ENCODE data around the gene BEX2.
"Not testable (repeated sequence)": the region's sequence is repeated elsewhere in the genome, so short reads cannot be mapped to it uniquely, and the experiment has no call there.

Gene BEX2

DNA sequence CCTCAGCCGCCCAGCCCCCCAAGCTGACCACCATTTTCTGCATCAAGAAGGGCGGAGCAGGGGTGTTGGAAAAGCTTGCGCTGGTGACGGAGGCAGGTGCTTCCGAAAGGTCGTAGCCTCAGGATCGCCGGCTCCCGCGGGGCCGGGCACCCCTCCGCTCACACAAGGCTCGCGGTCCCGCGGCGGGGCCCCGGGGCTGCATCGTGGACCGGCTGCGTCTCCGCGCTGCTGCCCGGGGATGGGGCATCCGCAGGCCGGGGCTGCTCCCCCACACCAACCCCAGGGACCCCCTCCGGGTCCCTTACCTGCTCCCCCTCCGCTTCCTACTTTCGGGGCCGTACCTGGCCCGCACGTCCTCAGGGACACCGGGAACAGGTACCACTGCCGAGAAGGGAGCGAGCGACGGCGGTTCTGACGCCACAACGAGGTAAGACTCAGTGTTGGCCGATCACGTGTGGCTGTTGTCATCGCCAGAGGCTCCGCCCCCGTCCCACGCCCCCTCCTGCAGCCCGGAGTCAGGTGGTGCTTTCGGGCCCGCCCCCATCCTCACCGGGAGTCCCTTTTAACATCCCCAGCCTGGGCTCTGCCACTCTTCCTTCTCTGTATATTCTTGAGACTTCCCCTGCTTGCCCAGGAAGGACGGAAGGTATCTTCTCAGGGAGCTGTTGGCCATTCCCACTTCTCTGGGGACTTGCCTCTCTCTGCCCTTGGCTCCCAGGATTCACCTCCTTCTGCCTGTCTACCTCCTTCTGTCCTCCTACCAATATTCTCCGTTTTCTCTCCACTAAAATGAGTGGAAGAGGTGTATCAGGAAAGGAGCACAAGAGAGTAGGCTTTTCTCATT is at the start of gene BEX2:
Gene BEX2, minus strand, starts transcription at position 436 of the 844 bp plus-strand sequence. CDS start 1,014 bp downstream, outside the sequence.
- peak; percentile 75 to 79 for DNase-seq (ENCODE audit: low read depth in 2 of 2)

DNA sequence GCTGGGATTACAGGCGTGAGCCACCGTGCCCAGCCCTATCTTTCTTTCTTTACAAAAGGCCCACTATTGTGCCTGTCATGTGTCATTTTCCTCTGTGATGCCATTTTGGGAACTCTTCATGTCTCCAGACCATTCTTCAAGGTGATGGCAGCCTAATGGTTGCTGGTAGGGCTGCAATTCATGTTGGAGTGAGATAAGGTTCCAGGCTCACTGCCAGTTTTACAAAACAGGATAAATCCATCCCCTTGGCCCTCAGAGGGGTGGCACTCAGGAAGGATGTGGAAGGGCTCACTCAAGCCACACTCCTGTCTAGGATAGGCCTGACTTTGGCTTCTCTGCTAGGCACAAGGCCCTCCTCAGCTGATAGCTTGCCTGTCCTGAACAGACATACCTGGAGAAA is 49.3 kb upstream of the BEX2 start:
- no peak for DNase-seq (ENCODE audit: low read depth in 2 of 2)

DNA sequence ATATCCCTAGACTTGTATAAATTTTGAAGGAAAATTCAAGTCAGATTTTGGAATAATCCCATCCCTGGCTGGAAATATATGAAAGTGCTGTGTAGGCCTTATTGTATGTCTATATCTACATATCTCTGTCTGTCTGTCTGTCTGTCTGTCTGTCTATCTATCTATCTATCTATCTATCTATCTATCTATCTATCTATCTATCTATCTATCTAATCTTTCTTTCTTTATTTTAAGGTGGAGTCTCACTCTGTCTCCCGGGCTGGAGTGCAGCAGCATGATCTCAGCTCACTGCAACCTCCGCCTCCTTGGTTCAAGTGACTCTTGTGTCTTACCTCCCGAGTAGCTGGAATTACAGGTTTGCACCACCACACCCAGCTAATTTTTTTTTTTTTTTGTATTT is 48.8 kb upstream of the BEX2 start:
- not testable (repeated sequence) for DNase-seq (ENCODE audit: low read depth in 2 of 2)

DNA sequence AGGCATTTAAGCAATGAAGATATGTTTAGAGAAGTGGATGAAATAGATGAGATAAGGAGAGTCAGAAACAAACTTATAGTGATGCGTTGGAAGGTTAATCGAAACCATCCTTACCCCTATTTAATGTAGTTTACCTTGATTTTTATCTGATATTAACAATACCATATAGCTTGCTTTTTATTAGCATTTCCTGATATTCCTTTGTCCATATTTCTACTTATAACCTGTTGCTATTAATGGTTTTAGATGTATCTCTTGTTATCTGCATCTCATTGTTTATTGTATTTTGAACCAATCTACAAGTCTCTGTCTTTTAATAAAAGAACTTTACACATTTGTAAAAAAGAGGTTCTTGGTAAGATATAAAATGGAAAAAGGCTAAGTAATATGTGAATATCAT is 47.1 kb upstream of the BEX2 start:
- DNase-seq (ENCODE audit: low read depth in 2 of 2) = no peak

DNA sequence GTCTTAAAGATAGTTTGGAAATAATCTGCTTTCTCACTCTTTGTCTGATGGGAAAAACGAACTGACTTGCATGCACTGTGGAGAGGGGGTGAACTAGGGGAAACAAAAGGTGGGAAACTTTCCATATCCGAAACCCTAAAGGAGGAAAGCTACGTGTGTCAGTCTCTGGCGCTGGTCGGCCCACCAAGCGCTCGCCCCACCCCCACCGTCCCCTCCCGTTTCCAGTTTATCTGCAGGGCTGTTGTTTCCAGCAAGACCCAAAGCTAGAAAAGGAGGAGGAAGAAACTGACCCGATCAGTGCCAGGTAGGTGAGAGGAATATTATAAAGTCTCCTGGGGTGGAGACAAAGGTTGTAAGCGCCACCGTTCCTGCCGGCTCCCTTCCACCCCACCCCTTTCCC is 46.1 kb upstream of the BEX2 start:
- DNase-seq (ENCODE audit: low read depth in 2 of 2) = no peak

DNA sequence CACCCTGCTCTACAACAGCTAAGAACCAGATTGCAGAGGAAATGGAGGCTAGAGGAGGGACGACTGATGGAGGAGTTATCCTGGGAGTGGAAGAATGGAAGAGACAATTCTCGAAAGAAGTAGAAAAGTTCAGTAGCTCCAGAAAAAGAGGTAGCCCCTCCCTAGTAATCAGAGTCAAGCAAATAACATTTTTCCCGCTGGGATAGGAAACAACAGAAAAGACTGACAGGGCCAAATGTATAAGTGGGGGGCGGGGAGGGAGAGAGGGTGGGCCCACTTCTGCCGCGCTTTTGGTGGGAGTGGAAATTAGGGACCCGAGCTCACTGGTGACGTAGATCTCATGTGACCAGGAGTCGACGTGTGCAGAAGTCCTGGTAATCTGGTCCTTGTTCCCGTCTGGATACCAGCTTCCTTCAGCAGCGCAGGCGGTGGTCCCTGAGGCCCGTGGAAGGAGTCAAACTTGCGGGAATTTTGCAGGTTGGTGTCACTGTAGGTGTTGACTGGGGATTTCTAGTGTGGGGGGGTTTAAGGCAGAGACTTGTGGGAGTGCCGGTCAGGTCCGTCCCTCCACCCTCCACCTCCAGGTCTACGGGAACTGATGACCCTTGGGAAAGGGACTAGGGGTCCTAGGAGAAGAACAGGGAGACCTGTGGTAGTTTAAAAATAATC is 45.5 kb upstream of the BEX2 start, which contains the start of gene TCEAL9:
Gene TCEAL9, plus strand, starts transcription at position 377 of the 669 bp plus-strand sequence. CDS start 1,179 bp downstream, outside the sequence.
- DNase-seq (ENCODE audit: low read depth in 2 of 2) = no peak

DNA sequence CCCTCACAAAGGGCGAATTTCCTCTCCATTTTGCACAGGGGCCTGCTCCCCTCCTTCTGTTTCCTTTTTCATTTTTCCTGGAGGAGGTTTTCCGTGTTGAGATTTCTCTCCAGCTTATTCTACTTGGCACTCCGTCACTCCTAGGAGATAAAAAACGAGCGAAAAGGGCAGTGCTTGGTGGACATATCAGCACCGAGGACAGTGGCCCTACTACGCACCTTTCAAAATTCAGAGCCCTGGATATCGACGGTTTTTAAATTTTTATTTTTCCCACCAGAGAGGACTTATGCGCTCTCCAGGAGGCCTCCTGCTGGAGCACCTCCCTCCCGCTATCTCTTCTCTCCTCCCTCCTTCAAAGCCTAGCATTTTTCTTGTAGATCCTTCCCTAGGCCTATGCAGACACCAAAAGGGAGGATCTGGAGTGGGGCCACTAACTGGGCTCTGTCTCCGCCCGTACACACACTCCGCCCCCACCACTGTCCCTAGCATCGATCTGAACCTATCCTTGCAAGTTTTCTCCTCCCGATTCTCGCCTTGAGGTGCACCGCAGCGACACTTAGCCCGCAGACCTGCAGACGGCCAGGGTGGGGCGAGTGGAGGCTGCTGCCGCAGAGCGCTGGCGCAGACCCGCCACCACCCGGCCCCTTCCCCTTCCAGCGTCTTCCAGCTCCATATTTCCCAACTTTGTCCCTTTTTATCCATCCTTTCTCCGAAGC is 37.0 kb upstream of the BEX2 start:
- DNase-seq (ENCODE audit: low read depth in 2 of 2) = no peak

DNA sequence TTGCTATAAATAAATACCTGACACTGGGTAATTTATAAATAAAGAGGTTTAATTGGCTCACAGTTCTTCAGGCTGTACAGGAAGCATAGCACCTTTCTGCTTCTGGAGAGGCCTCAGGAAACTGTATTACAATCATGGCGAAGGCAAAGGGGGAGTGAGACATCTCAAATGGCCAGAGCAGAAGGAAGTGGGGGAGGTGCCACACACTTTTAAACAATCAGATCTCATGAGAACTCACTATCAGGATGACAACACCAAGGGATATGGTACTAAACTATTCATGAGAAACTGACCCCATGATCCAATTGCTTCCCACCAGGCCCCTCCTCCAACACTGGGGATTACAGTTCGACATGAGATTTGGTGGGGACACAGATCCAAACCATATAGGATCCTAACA is 33.8 kb upstream of the BEX2 start:
- no peak for DNase-seq (ENCODE audit: low read depth in 2 of 2)

DNA sequence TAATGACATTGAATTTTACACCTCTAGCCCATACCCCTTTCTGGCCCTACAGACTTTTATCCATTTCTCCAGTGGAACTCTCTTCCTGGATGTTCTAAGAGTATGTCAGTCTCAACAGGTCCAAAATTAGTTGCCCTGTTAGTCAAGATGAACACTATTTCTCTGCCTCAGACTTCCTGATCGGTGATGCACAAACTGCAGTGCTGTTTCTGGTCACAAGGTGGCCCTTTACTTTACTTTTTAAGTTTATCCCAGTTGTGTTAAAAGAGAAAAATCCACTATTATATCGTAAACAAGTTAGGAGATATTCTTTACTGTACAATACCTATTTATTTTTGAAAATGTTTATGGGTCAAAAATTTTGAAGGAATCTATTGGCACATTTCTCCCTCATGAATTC is 32.3 kb upstream of the BEX2 start:
- DNase-seq (ENCODE audit: low read depth in 2 of 2) = no peak

DNA sequence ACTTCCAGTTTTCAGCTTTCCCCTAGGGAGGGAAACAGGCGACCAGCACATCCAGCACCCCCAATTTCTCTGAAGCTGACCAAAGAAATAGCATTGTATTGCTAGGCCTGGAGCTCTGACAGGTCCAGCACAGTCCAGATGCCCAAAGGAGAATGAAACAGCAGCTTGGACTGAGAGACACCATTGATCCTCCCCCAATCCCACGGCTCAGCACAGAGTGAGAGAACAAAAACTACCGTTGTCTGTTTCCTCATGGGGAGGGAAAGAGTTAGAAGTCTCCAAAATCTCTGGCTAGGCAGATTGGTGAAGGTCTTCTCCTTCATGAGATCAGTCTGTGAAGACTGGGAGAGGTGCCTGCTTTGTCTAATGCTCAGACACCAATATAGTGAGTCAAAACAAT is 27.9 kb upstream of the BEX2 start:
- no peak for DNase-seq (ENCODE audit: low read depth in 2 of 2)

DNA sequence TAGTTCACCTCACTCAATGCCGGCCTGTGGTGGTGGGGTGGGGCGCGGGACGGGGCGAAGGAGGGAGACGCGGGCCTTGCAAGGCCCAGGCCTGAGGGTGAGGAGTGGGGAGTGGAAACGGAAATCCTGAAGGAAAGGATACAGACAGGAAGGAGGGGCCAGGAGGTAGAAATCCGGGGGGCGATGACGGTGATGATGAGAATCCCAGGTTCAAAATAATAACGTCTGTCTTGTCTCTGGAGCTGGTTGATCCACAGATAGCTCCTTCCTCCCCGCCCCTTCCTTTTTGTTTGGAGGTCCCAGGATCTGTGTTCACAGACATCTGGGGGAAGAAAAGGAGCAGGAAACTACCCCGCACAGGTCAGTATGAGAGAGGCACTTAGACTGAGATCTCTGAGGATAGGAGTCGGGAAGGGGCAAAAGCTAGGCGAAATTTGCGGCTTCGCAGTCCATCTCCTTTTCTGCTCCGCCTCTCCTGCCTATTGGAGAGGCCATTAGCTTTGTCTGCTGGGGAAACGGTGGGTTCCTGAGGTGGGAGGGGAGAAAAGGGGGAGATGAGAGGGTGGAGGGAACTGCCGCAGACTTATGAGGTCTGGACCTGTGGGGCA is 20.0 kb upstream of the BEX2 start:
- no peak for DNase-seq (ENCODE audit: low read depth in 2 of 2)

DNA sequence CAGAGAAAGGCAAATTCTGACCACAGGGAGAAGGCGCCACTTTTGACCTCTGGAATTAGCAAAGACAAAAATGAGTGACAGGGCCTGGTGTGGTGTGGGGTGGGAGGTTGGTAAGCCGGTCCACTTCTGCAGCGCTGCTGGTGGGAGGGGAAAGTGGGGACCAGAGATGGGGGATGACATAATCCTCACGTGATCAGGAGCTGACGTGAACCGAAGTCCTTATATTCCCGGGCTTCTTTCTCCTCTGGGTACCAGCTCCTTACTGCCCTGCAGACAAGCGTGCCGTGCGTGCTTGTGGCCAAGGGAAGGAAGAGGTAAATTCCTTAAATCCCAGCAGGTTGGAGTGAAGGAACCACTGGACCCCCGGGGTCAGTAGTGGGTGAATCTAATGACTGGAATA is 19.2 kb upstream of the BEX2 start, which contains the start of gene TCEAL7:
Gene TCEAL7, plus strand, starts transcription at position 249 of the 400 bp plus-strand sequence. CDS start 1,165 bp downstream, outside the sequence.
- DNase-seq (ENCODE audit: low read depth in 2 of 2) = no peak

DNA sequence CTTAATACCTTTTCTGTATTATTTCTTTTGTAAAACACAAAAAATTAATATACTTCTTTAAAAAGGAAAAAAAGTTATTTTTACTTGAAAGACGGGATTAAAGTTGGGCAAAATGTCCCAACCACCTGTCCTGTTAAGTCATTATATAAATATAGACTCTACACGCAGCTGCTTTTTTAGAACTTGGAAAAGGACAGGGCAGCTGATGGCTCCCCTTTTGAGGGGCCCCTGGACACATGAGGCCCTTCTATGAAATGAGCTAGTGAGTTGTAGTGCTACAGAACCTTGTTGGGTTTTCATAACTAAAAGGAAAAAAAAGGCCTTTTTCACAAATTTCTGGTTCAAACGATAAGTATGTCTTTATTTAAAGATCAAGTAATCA is 600 bp upstream of the BEX2 start:
- DNase-seq (ENCODE audit: low read depth in 2 of 2) = no peak

DNA sequence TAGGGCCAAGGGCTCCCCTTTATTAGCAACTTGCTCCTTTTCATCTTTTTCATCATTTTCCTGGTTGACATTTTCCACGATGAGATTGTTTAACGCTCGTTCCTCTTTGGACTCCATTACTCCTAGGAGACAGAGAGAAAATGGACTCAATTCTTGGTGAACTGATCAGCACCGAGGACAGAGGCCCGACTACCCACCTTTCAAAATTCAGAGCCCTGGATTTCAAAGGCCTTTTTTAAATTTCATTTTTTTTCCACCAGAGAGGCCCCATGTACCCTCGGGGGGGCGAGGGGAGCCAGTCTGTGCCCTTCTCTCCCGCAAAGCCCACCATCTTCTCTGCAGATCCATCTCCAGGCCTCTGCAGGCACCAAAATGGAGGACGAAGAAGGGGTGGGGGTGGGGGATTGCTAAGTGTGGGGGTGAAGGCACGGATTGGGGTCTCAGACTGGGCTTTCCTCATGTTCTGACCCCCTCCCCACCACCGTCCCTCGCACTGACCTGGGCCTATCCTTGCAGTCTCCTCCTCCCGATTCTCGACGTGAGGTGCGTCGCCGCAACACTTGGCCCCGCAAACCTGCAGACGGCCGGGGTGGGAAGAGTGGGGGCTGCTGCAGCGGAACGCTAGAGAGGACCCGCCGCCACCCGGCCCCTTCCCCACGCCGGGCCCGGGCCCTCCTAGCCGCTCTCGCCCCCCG is 783 bp downstream of the BEX2 start:
- DNase-seq (ENCODE audit: low read depth in 2 of 2) = no peak

DNA sequence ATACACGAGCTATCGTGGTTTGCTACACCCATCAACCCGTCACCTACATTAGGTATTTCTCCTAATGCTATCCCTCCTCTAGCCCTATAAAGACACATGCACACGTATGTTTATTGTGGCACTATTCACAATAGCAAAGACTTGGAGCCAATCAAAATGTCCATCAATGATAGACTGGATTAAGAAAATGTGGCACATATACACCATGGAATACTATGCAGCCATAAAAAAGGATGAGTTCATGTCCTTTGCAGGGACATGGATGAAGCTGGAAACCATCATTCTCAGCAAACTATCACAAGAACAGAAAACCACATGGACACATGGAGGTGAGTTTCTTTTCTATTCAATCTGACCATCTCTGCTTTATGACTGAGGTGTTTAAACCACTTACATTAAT is 5.1 kb downstream of the BEX2 start:
- DNase-seq (ENCODE audit: low read depth in 2 of 2) = not testable (repeated sequence)

DNA sequence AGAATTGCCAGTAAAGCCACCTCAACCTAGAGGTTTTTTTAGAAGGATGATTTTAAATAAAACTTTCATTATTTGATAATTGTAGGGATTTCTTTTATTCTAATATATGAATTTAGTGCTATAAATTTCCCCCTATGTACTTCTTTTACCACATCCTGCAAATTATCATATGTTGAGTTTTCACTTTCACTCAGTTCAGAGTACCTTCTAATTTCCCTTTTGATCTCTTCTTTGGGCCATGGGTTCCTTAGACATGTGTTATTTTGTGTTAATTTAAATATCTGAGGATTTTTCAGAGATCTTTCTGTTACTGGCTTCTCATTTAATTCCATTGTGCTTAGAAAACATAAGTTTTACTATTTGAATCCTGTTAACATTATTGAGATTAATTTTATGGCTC is 6.1 kb downstream of the BEX2 start:
- DNase-seq (ENCODE audit: low read depth in 2 of 2) = no peak

DNA sequence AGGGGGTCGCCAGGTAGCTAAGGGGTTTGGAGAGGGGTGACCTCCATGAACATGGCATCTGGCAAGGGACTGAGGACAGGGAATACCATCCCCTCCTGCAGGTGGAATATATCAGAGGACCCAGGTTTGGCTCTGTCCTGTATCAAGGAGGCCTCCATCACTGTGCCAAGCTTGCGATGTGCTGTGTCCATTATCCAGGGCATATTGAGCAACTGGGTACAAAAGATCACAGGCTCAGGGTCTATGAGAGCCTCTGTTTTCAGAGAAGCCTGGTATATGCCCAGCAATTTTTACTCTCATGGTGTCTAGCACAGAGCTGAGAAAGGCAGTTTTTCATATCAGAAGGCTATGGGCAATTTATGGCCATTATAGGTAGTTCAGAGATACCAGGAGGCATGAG is 17.7 kb downstream of the BEX2 start:
- DNase-seq (ENCODE audit: low read depth in 2 of 2) = no peak

DNA sequence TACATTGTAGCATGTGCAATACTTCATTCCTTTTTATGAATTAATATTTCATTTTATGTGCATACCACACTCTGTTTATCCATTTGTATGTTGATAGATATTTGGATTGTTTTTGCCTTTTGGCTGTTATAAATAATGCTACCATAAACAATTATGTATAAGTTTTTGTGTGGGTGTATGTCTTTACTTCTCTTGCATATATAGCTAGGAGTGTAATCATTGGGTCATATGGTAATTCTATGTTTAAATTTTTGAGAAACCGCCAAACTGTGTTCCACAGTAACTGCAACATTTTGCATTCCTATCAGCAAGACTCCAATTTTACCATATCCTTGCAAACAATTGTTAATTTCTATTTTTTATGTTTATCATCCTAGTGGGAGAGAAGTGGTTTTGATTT is 31.2 kb downstream of the BEX2 start:
- no peak for DNase-seq (ENCODE audit: low read depth in 2 of 2)

DNA sequence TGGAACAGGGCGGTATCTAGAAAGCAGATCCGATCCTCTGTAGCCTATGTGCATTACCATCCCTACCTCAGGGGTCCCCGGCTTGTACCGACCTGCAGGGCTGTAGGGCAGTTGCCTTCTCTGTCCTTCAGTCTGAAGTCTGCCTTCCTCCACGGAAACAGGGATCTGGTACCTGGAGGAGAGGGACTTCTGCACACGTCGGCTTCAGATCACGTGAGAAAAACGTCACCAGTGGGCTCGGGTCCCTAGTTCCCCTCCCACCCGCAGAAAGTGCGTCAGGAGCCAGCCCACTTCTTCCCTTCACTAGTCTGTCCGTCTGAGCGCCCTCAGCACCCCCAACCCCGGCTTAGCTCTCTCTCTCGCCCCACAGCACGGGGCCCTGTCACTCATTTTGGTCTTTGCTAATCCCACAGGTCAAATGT is 34.2 kb downstream of the BEX2 start, which contains the start of gene TCEAL5:
Gene TCEAL5, minus strand, starts transcription at position 170 of the 422 bp plus-strand sequence. CDS start 2,187 bp downstream, outside the sequence.
- DNase-seq (ENCODE audit: low read depth in 2 of 2) = no peak

DNA sequence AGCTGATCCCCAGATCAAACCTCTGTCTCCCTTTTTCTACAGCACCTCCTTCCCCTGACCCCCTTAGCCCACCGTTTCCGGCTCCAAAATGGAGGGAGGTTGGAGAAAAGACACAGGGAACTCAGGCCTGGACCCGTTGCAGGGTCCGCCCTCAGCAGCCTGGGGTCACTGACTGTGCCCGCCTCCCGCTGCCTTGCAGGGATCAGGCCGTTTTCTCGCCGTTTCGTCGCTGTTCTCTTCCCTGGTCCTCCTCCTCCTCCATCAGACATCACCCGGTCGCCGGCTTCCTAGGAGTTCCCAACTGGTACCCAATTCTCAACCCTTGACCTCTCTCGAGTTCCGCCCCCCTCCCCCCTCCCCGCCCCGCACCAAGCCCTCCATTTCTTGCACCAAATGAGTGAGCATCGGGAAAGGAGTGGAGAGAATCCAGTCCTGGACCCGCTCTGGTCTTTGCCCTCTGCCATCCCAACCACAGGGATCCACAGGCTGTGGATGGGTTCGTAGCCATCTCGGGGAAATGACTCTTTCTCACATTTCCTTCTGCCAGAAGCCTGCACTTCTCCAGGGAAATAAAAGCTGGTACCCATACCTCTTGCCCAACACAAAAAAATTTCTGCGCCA is 34.7 kb downstream of the BEX2 start:
- DNase-seq (ENCODE audit: low read depth in 2 of 2) = no peak

DNA sequence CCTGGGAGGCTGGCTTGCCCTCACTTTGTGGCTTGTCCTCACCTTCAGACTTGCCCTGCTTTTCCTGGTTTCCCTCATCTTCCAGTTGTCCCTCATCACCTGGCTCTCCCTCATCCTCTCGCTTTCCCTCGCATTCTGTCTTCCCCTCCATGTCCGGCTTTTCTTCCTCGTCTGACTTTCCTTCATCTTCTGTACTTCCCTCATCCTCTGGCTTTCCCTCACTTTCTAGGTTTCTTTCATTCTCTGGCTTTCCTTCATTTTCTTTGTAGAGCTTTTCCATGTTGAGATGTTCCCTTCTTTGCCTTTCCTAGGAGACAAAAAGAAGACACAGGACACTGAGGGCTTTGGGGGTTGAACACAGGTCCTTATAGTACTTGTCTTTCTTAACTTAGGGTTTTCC is 36.5 kb downstream of the BEX2 start:
- DNase-seq (ENCODE audit: low read depth in 2 of 2) = no peak
